Measurements from ENCODE around the gene TMED6. TPM values are rescaled to one million over a fixed set of nuclear protein-coding genes. Genes with fewer than 3 reads are reported as not detected.

The TMED6 gene
- total and polyA plus RNA-seq, 2 of the 8 experiments (the other 6 are each of a cell fraction or from before 2014, with no cell fraction given) = not detected

GRCh38 chr16:69395859-69396186 lies 44.2 kb upstream of the TMED6 start:
- no peak overlapping the region for H3K4me3 ChIP-seq (ENCODE audit: extremely low read depth in 1 of 4, insufficient read depth in 2 of 4, low read depth in 3 of 4, low read length in 4 of 4)
- no peak for FAIRE-seq
- no peak for TF ChIP-seq GABPA (IDR thresholded peaks at IDR 0.05; ENCODE audit: borderline replicate concordance, insufficient read depth, low read length)
- no peak for TF ChIP-seq ATF2 (IDR thresholded peaks at IDR 0.05; ENCODE audit: low read length)
- no peak for TF ChIP-seq FOSL1 (IDR thresholded peaks at IDR 0.05; ENCODE audit: insufficient read depth, low read depth, low read length)
- TF ChIP-seq RXRA (IDR thresholded peaks at IDR 0.05; ENCODE audit: insufficient read depth, low read depth, low read length) = no peak
- TF ChIP-seq SP4 (IDR thresholded peaks at IDR 0.05; ENCODE audit: low read length) = no peak
- TF ChIP-seq GTF2F1 (IDR thresholded peaks at IDR 0.05; ENCODE audit: borderline replicate concordance, low read depth, low read length) = no peak
- TF ChIP-seq NRF1 (IDR thresholded peaks at IDR 0.05; ENCODE audit: low read depth, low read length) = no peak
- TF ChIP-seq SIRT6 (IDR thresholded peaks at IDR 0.05; ENCODE audit: low read length) = no peak
- TF ChIP-seq POLR2AphosphoS5 (IDR thresholded peaks at IDR 0.05; ENCODE audit: low read depth, low read length) = no peak
- TF ChIP-seq USF2 (IDR thresholded peaks at IDR 0.05; ENCODE audit: low read length) = no peak
- no peak for TF ChIP-seq TEAD4 (IDR thresholded peaks at IDR 0.05; ENCODE audit: low read depth, low read length)
- no peak for TF ChIP-seq HDAC6 (IDR thresholded peaks at IDR 0.05; ENCODE audit: low read depth, low read length)
- no peak for TF ChIP-seq TBP (IDR thresholded peaks at IDR 0.05; ENCODE audit: low read depth, low read length)

More at GRCh38 chr16:69395859-69396186, 44.2 kb upstream of the TMED6 start:
- Histone ChIP-seq H4K20me1 (replicated peaks in 1 of 2; ENCODE audit: control insufficient read depth in 1 of 2, insufficient read depth in 2 of 2, low read length in 2 of 2) (no peaks in the 10 kb centered on the region), H2BK120ac (replicated peaks; ENCODE audit: low read depth, low read length) (no peak overlapping the region), H3K4me1 (replicated peaks in 1 of 4; ENCODE audit: control insufficient read depth in 3 of 4, insufficient read depth in 4 of 4, low read length in 3 of 4) (peaks cover 0 to 2% (median under 1%) of the 10 kb centered on the region in 4 experiments; a peak in 2 of 7 replicates), H2BK20ac (ENCODE audit: low read length) (no peak overlapping the region), H2AK5ac (ENCODE audit: low read depth, low read length) (no peak overlapping the region), H3K27me3 (replicated peaks in 1 of 4; ENCODE audit: control insufficient read depth in 3 of 4, extremely low read depth in 1 of 4, insufficient read depth in 3 of 4, low read length in 3 of 4) (no peaks in the 10 kb centered on the region), H3K14ac (ENCODE audit: insufficient read length) (no peak overlapping the region), H2BK15ac (ENCODE audit: low read length) (no peak overlapping the region), H4K91ac (replicated peaks; ENCODE audit: insufficient read length, low read length) (no peak overlapping the region), H3K27ac (ENCODE audit: low read depth, low read length) (no peak overlapping the region), H2BK5ac (ENCODE audit: low read depth, low read length) (no peak overlapping the region), H3K36me3 (ENCODE audit: control insufficient read depth in 2 of 4, insufficient read depth in 4 of 4, low read length in 3 of 4) (no peaks in the 10 kb centered on the region), H4K8ac (ENCODE audit: extremely low read depth, insufficient read depth, low read length) (no peak overlapping the region), H3K79me2 (ENCODE audit: control insufficient read depth in 1 of 2, insufficient read depth in 2 of 2, low read length in 2 of 2) (no peaks in the 10 kb centered on the region), H3K79me1 (ENCODE audit: low read depth, low read length) (no peaks in the 10 kb centered on the region), H2AFZ (ENCODE audit: low read length) (no peak overlapping the region; the same call in 1 of the 2 replicates), H4K5ac (ENCODE audit: insufficient read length, low read depth, low read length) (no peak overlapping the region), H3K4ac (replicated peaks; ENCODE audit: insufficient read length, low read depth, low read length) (no peak overlapping the region), H2BK12ac (ENCODE audit: low read depth, low read length) (no peak overlapping the region), H3K23ac (ENCODE audit: insufficient read length) (no peak overlapping the region), H3K9ac (replicated peaks in 1 of 4; ENCODE audit: extremely low read depth in 1 of 4, low read depth in 3 of 4, low read length in 3 of 4) (no peak overlapping the region), H3K23me2 (ENCODE audit: low read depth, low read length) (no peaks in the 10 kb centered on the region), H3K9me3 (ENCODE audit: insufficient read depth in 2 of 2, low read depth in 1 of 2, low read length in 1 of 2) (no peaks in the 10 kb centered on the region), H3K4me2 (ENCODE audit: insufficient read depth in 1 of 2, low read depth in 2 of 2, low read length in 2 of 2) (no peak overlapping the region), H3K56ac (replicated peaks; ENCODE audit: insufficient read length, low read depth, low read length) (no peak overlapping the region), H3K18ac (ENCODE audit: extremely low read depth, low read length) (no peak overlapping the region)
- POLR2A ChIA-PET (ENCODE audit: partially characterized antibody) = interaction anchor here (0.7 to 1.4 kb wide), 3 partner anchors 10 to 359 kb away, joined by 3 to 5 read pairs (median 4); partner anchors contain the start of genes CYB5B, NOB1 and TERF2
- CTCF ChIA-PET (ENCODE audit: partially characterized antibody) = interaction anchor here (0.7 to 4.0 kb wide), 33 partner anchors 8 to 446 kb away, joined by 3 to 18 read pairs (median 4); no protein-coding TSS in a partner anchor
- DNase-seq (ENCODE audit: low read depth in 1 of 2, low spot score in 2 of 2) = no peak
